K562 (cell line): ENCODE measurements around the gene USP5. TPM values are rescaled to one million over a fixed set of nuclear protein-coding genes. Genes with fewer than 3 reads are reported as not detected.

Source experiments
- BCLAF1 ChIP-seq, 2 experiments: fragments of 450-650 bp in 1 of 2; IDR thresholded peaks; 2 replicates each; pipeline ENCODE4 v1.6.1; 2011 to 2017; ENCODE audit warnings: low read depth in 2 of 2, antibody characterized with exemption in 1 of 2, borderline replicate concordance in 1 of 2, low read length in 1 of 2, mild to moderate bottlenecking in 1 of 2, mixed read lengths in 1 of 2; ENCODE audit not compliant: control insufficient read depth in 1 of 2
- CTBP1 ChIP-seq: fragments of 450-650 bp; IDR thresholded peaks from 2 replicates; pipeline ENCODE4 v1.6.1; 2016; ENCODE audit warnings: borderline replicate concordance
- ELF2 ChIP-seq: fragments of 250-450 bp; sonication (Bioruptor Pico); IDR thresholded peaks from 2 replicates; pipeline ENCODE4 v1.5.0; 2021; ENCODE audit warnings: mild to moderate bottlenecking
- FOXA3 ChIP-seq, 2 experiments: fragments of 450-650 bp in 1 of 2; sonication (generic) in 1 of 2; formaldehyde crosslinking; IDR thresholded peaks in 1 of 2; conservative IDR thresholded peaks in 1 of 2; 2 replicates each; pipeline versions ENCODE4 v1.4.0 to v1.8.0; 2020 to 2022; ENCODE audit warnings: mild to moderate bottlenecking in 2 of 2, missing genetic modification reagents in 1 of 2
- GABPA ChIP-seq: fragments of 200-800 bp; sonication (Bioruptor generic); conservative IDR thresholded peaks from 2 replicates; pipeline ENCODE4 v1.6.1; 2016; ENCODE audit warnings: low read depth, missing genetic modification characterization, missing compliant biosample characterization
- GATAD2B ChIP-seq: fragments of 450-650 bp; IDR thresholded peaks from 2 replicates; pipeline ENCODE4 v1.6.1; 2017; ENCODE audit warnings: mild to moderate bottlenecking, borderline replicate concordance
- KLF13 ChIP-seq: fragments of 450-650 bp; IDR thresholded peaks from 2 replicates; pipeline ENCODE4 v1.6.1; 2016; ENCODE audit warnings: missing genetic modification characterization, low read depth, mild to moderate bottlenecking, missing compliant biosample characterization, moderate library complexity, borderline replicate concordance
- MTA2 ChIP-seq: fragments of 450-650 bp; IDR thresholded peaks from 2 replicates; pipeline ENCODE4 v1.6.1; 2016; ENCODE audit warnings: low read depth
- NR2F6 ChIP-seq: fragments of 450-650 bp; formaldehyde crosslinking; IDR thresholded peaks from 2 replicates; pipeline ENCODE4 v1.4.0; 2020; ENCODE audit warnings: mild to moderate bottlenecking
- PRDM10 ChIP-seq: fragments of 450-650 bp; IDR thresholded peaks from 2 replicates; pipeline ENCODE4 v1.6.1; 2018; ENCODE audit not compliant: partially characterized antibody
- PTTG1 ChIP-seq: fragments of 450-650 bp; IDR thresholded peaks from 2 replicates; pipeline ENCODE4 v1.6.1; 2016; ENCODE audit warnings: low read depth, mild to moderate bottlenecking, missing genetic modification characterization, missing compliant biosample characterization
- XRCC4 ChIP-seq: IDR thresholded peaks from one replicate; pipeline ENCODE4 v1.6.1; 2011; ENCODE audit not compliant: insufficient read depth, insufficient read length; ENCODE audit errors: extremely low read depth
- ZBTB11 ChIP-seq, 3 experiments: fragments of 200-800 bp in 1 of 3; fragments of 250-450 bp in 1 of 3; fragments of 450-650 bp in 1 of 3; sonication (Bioruptor Pico) in 1 of 3; sonication (Bioruptor generic) in 1 of 3; formaldehyde crosslinking in 1 of 3; IDR thresholded peaks; 2 replicates each; pipeline versions ENCODE4 v1.6.1 to v1.8.0; 2016 to 2022; ENCODE audit warnings: mild to moderate bottlenecking in 2 of 3, missing genetic modification characterization in 2 of 3, missing compliant biosample characterization in 1 of 3, moderate library complexity in 1 of 3
- ZNF165 ChIP-seq: fragments of 250-450 bp; sonication (Bioruptor Pico); IDR thresholded peaks from 2 replicates; pipeline ENCODE4 v1.4.0; 2020; ENCODE audit warnings: borderline replicate concordance
- ZNF699 ChIP-seq: fragments of 250-450 bp; sonication (Bioruptor Pico); IDR thresholded peaks from 2 replicates; pipeline ENCODE4 v1.8.0; 2021; ENCODE audit warnings: mild to moderate bottlenecking, moderate library complexity; ENCODE audit not compliant: insufficient replicate concordance
- polyA plus RNA-seq, 8 experiments: library from polyadenylated mRNA; depleted of rRNA in 4 of 8; stranded (reverse) in 5 of 8; unstranded in 3 of 8; fragments of >200 nt; fragmentation: Nextera tagmentation in 2 of 8; fragmentation: Illumina TruSeq in 1 of 8; extraction: Ambion mirVana in 2 of 8; extraction: Trizol in 1 of 8; gene quantifications; 2 replicates each; pipeline versions ENCODE4 v1.2.1 to v1.2.3, GENCODE V29; 2011 to 2014; ENCODE audit warnings: inconsistent platforms in 1 of 8, missing spikeins in 1 of 8
- total RNA-seq, 7 experiments: library from RNA; depleted of rRNA in 6 of 7; stranded (reverse); fragments of >200 nt in 6 of 7; fragmentation: Illumina TruSeq in 2 of 7; extraction: Trizol in 2 of 7; gene quantifications; 2 replicates each; pipeline versions ENCODE4 v1.2.1 to v1.2.3, GENCODE V29; 2011 to 2021; ENCODE audit warnings: low replicate concordance in 1 of 7

USP5 gene
- total and polyA plus RNA-seq, 9 of the 15 experiments (the other 6 are each of a cell fraction or from before 2014, with no cell fraction given): 1.4 to 107 (median 48.6) TPM

- TF ChIP-seq PTTG1 (tag) (no peak), MTA2 (no peak), ZBTB11 (CRISPR knock-in tag; IDR thresholded peaks at IDR 0.05) (0 out of 6 replicates have a peak, but pooled peaks of 1 of the 3 experiments have one; percentile 29), FOXA3 (CRISPR knock-in tag; conservative IDR thresholded peaks at IDR 0.05 in 1 of 2, IDR thresholded peaks at IDR 0.05 in 1 of 2) (no peak), KLF13 (tag) (no peak), XRCC4 (no peak), GABPA (tag) (peak; percentile 47; the same call in 1 of the 2 replicates), ZNF699 (CRISPR knock-in tag) (no peak), BCLAF1 (IDR thresholded peaks at IDR 0.05; ENCODE audit: borderline replicate concordance in 1 of 2, control insufficient read depth in 1 of 2, low read depth in 2 of 2, low read length in 1 of 2) (no peak), CTBP1 (peak; percentile 28; the same call in 1 of the 2 replicates), GATAD2B (no peak), ZNF165 (CRISPR knock-in tag) (no peak), ELF2 (CRISPR knock-in tag) (0 out of 2 replicates have a peak, but pooled peaks have one; percentile 39), NR2F6 (CRISPR knock-in tag) (no peak), PRDM10 (no peak)
Measured at GRCh38 chr12:6867413-6868210, 15.7 kb downstream of the USP5 start, which contains the start of gene TPI1 (continued).
